H7 (cell line): ENCODE measurements around the gene ORMDL1. TPM values are rescaled to one million over a fixed set of nuclear protein-coding genes. Genes with fewer than 3 reads are reported as not detected.

Source experiments
- DNase-seq: peaks from one replicate; pipeline ENCODE4 v3.0.0; 2012
- H3K27me3 ChIP-seq: 2 replicates; pipeline ENCODE4 v1.6.0; 2011; ENCODE audit warnings: mild to moderate bottlenecking, low read length; ENCODE audit not compliant: control insufficient read depth, insufficient read depth
- H3K36me3 ChIP-seq: replicated peaks from 2 replicates; pipeline ENCODE4 v1.5.1; 2011; ENCODE audit warnings: low read length; ENCODE audit not compliant: control insufficient read depth, insufficient read depth
- H3K4me3 ChIP-seq: 2 replicates; pipeline ENCODE4 v1.5.1; 2011; ENCODE audit warnings: low read depth, mild to moderate bottlenecking, control low read depth, low read length, moderate library complexity; ENCODE audit not compliant: insufficient read depth
- total RNA-seq: library from RNA; depleted of rRNA; stranded (reverse); fragments of >200 nt; shearing (Covaris generic); gene quantifications from 2 replicates; pipeline ENCODE4 v1.2.3, GENCODE V29; 2014; rRNA removed

Gene ORMDL1
- total RNA-seq, 1 experiment from 2014 or later = 39.9 TPM

GRCh38 chr2:189729430-189729829 is 54.7 kb downstream of the ORMDL1 start:
- DNase-seq = no peak
- Histone ChIP-seq H3K36me3 (no peaks in the 10 kb centered on the region), H3K27me3 (no peaks in the 10 kb centered on the region), H3K4me3 (no peak overlapping the region)

GRCh38 chr2:189726849-189727248 is 57.3 kb downstream of the ORMDL1 start:
- no peaks in the 10 kb centered on the region for H3K36me3 ChIP-seq
- no peak for DNase-seq
- no peaks in the 10 kb centered on the region for H3K27me3 ChIP-seq
- no peak overlapping the region for H3K4me3 ChIP-seq

GRCh38 chr2:189726271-189726670 is 57.9 kb downstream of the ORMDL1 start:
- no peak overlapping the region for H3K4me3 ChIP-seq
- no peaks in the 10 kb centered on the region for H3K36me3 ChIP-seq
- DNase-seq = no peak
- no peaks in the 10 kb centered on the region for H3K27me3 ChIP-seq

GRCh38 chr2:189723192-189723591 is 60.9 kb downstream of the ORMDL1 start:
- Histone ChIP-seq H3K4me3 (no peak overlapping the region), H3K27me3 (no peaks in the 10 kb centered on the region), H3K36me3 (no peaks in the 10 kb centered on the region)
- no peak for DNase-seq

Other genes with a start within 250 kb of the ORMDL1 start
- 0.55 and 1.9 TPM in 2 replicates for gene SLC40A1, start 203.6 kb downstream of the ORMDL1 start, total RNA-seq
- gene ASNSD1, start 122.9 kb downstream of the ORMDL1 start, total RNA-seq = 45.4 and 51.9 TPM in 2 replicates
- 1.8 and 2.7 TPM in 2 replicates for gene ANKAR, start 109.7 kb downstream of the ORMDL1 start, total RNA-seq
- 16.5 and 25.6 TPM in 2 replicates for gene OSGEPL1, start 21.5 kb downstream of the ORMDL1 start, total RNA-seq
- gene PMS1, start 111 bp upstream of the ORMDL1 start, total RNA-seq = 28.0 and 38.1 TPM in 2 replicates